Hepatocyte (in vitro differentiated cells): ENCODE data around the gene ITPK1. TPM values are rescaled to one million over a fixed set of nuclear protein-coding genes. Genes with fewer than 3 reads are reported as not detected.
"Not testable (repeated sequence)": the region's sequence is repeated elsewhere in the genome, so short reads cannot be mapped to it uniquely, and the experiment has no call there.

Source experiments
- DNase-seq: peaks from one replicate; pipeline ENCODE4 v3.0.0-alpha.2; 2016; ENCODE audit warnings: low spot score
- H2AFZ ChIP-seq: fragments of 200-600 bp; sonication (generic); 2 replicates; pipeline ENCODE4 v1.6.0; 2016; ENCODE audit warnings: antibody characterized with exemption, mild to moderate bottlenecking
- H3K27ac ChIP-seq: fragments of 200-600 bp; sonication (generic); 2 replicates; pipeline ENCODE4 v1.5.1; 2016; ENCODE audit warnings: mild to moderate bottlenecking
- H3K27me3 ChIP-seq: fragments of 200-600 bp; sonication (generic); 2 replicates; pipeline ENCODE4 v1.6.1; 2016
- H3K36me3 ChIP-seq: fragments of 200-600 bp; sonication (generic); replicated peaks from 2 replicates; pipeline ENCODE4 v1.5.1; 2016; ENCODE audit warnings: low read depth; ENCODE audit not compliant: insufficient read depth
- H3K4me1 ChIP-seq: fragments of 200-600 bp; sonication (generic); 2 replicates; pipeline ENCODE4 v1.5.1; 2016; ENCODE audit warnings: mild to moderate bottlenecking, moderate library complexity; ENCODE audit not compliant: insufficient read depth
- H3K4me2 ChIP-seq: fragments of 200-600 bp; sonication (generic); 2 replicates; pipeline ENCODE4 v1.6.0; 2016
- H3K4me3 ChIP-seq: fragments of 200-600 bp; sonication (generic); 2 replicates; pipeline ENCODE4 v1.5.1; 2016; ENCODE audit warnings: mild to moderate bottlenecking
- H3K79me2 ChIP-seq: fragments of 200-600 bp; sonication (generic); 2 replicates; pipeline ENCODE4 v1.6.0; 2017; ENCODE audit warnings: mild to moderate bottlenecking
- H3K9me2 ChIP-seq: fragments of 200-600 bp; sonication (generic); replicated peaks from 2 replicates; pipeline ENCODE4 v1.6.0; 2017; ENCODE audit warnings: mild to moderate bottlenecking; ENCODE audit not compliant: insufficient read depth
- H3K9me3 ChIP-seq: fragments of 200-600 bp; sonication (generic); 2 replicates; pipeline ENCODE4 v1.5.1; 2016; ENCODE audit warnings: low read depth, mild to moderate bottlenecking
- H4K20me1 ChIP-seq: fragments of 200-600 bp; sonication (generic); 2 replicates; pipeline ENCODE4 v1.6.0; 2016; ENCODE audit warnings: mild to moderate bottlenecking; ENCODE audit not compliant: insufficient read depth, poor library complexity, severe bottlenecking
- CTCF ChIP-seq: fragments of 200-600 bp; sonication (generic); IDR thresholded peaks from 2 replicates; pipeline ENCODE4 v1.5.1; 2016; ENCODE audit warnings: antibody characterized with exemption, mild to moderate bottlenecking; ENCODE audit not compliant: poor library complexity
- EZH2 ChIP-seq: fragments of 200-600 bp; sonication (generic); IDR thresholded peaks from 2 replicates; pipeline ENCODE4 v1.6.1; 2016; ENCODE audit warnings: antibody characterized with exemption, mild to moderate bottlenecking, borderline replicate concordance
- EZH2phosphoT487 ChIP-seq: fragments of 200-600 bp; sonication (generic); IDR thresholded peaks from one replicate; pipeline ENCODE4 v1.6.1; 2018; ENCODE audit warnings: antibody characterized with exemption, mild to moderate bottlenecking, low read depth, moderate library complexity; ENCODE audit not compliant: unreplicated experiment, severe bottlenecking
- WGBS: methylation state at CpG from one replicate; pipeline ENCODE4 v1.1.6; 2016; ENCODE audit warnings: low lambda C conversion rate; ENCODE audit errors: missing lambda C conversion rate; 5-methylcytosine and 5-hydroxymethylcytosine counted together
- polyA plus RNA-seq: library from polyadenylated mRNA; unstranded; fragments of >200 nt; fragmentation: Nextera tagmentation; extraction: Ambion mirVana; gene quantifications from 2 replicates; pipeline ENCODE4 v1.2.1, GENCODE V29; 2016
- total RNA-seq: library from RNA; depleted of rRNA; stranded (reverse); fragments of >200 nt; gene quantifications from 2 replicates; pipeline ENCODE4 v1.2.3, GENCODE V29; 2014

ITPK1 gene
- total and polyA plus RNA-seq, 2 experiments from 2014 or later = 49.8 to 66.7 TPM

- Histone ChIP-seq H3K4me1 (no peaks in the 10 kb centered on the region), H2AFZ (no peak overlapping the region), H4K20me1 (no peaks in the 10 kb centered on the region), H3K27ac (no peak overlapping the region), H3K36me3 (no peaks in the 10 kb centered on the region), H3K9me3 (no peaks in the 10 kb centered on the region), H3K9me2 (no peaks in the 10 kb centered on the region), H3K4me2 (no peak overlapping the region), H3K79me2 (no peaks in the 10 kb centered on the region), H3K27me3 (no peaks in the 10 kb centered on the region), H3K4me3 (no peak overlapping the region)
- no peak for DNase-seq
- TF ChIP-seq CTCF (no peak), EZH2 (no peak), EZH2phosphoT487 (no peak)
- 88% methylated on average over 8 of the region's 8 CpGs for WGBS
Observed at GRCh38 chr14:93136009-93136408, 20.3 kb upstream of the ITPK1 start.

- H2AFZ ChIP-seq = no peak overlapping the region
- H4K20me1 ChIP-seq = no peaks in the 10 kb centered on the region
- H3K4me1 ChIP-seq = no peaks in the 10 kb centered on the region
- H3K27ac ChIP-seq = no peak overlapping the region
- no peak for DNase-seq
- no peak overlapping the region for H3K4me2 ChIP-seq
- TF ChIP-seq EZH2phosphoT487 = no peak
- TF ChIP-seq EZH2 = no peak
- TF ChIP-seq CTCF = no peak
- H3K9me2 ChIP-seq = no peaks in the 10 kb centered on the region
- H3K4me3 ChIP-seq = no peak overlapping the region
- no peaks in the 10 kb centered on the region for H3K27me3 ChIP-seq
- H3K9me3 ChIP-seq = no peaks in the 10 kb centered on the region
- no peaks in the 10 kb centered on the region for H3K36me3 ChIP-seq
- H3K79me2 ChIP-seq = no peaks in the 10 kb centered on the region
- 93% methylated on average over 5 of the region's 5 CpGs for WGBS
Observed at GRCh38 chr14:93135399-93135798, 19.7 kb upstream of the ITPK1 start.

GRCh38 chr14:93133464-93133863 is 17.7 kb upstream of the ITPK1 start:
- no peaks in the 10 kb centered on the region for H3K79me2 ChIP-seq
- no peaks in the 10 kb centered on the region for H3K36me3 ChIP-seq
- H3K27me3 ChIP-seq = no peaks in the 10 kb centered on the region
- no peaks in the 10 kb centered on the region for H3K9me3 ChIP-seq
- TF ChIP-seq EZH2phosphoT487 (no peak), EZH2 (no peak), CTCF (no peak)
- H3K9me2 ChIP-seq = no peaks in the 10 kb centered on the region
- WGBS = 48% methylated on average over 8 of the region's 8 CpGs
- no peak overlapping the region for H3K4me3 ChIP-seq
- H4K20me1 ChIP-seq = no peaks in the 10 kb centered on the region
- no peak overlapping the region for H2AFZ ChIP-seq
- H3K27ac ChIP-seq = no peak overlapping the region
- H3K4me2 ChIP-seq = no peak overlapping the region
- DNase-seq = peak; percentile 62
- no peaks in the 10 kb centered on the region for H3K4me1 ChIP-seq

GRCh38 chr14:93132472-93133065 is 16.8 kb upstream of the ITPK1 start:
- H3K27ac ChIP-seq = no peak overlapping the region
- no peaks in the 10 kb centered on the region for H3K9me2 ChIP-seq
- no peak overlapping the region for H2AFZ ChIP-seq
- no peaks in the 10 kb centered on the region for H3K4me1 ChIP-seq
- 71% methylated on average over 8 of the region's 8 CpGs for WGBS
- peak; percentile 51 for DNase-seq
- H4K20me1 ChIP-seq = no peaks in the 10 kb centered on the region
- no peak overlapping the region for H3K4me3 ChIP-seq
- no peaks in the 10 kb centered on the region for H3K9me3 ChIP-seq
- no peaks in the 10 kb centered on the region for H3K27me3 ChIP-seq
- no peaks in the 10 kb centered on the region for H3K79me2 ChIP-seq
- H3K36me3 ChIP-seq = no peaks in the 10 kb centered on the region
- no peak for TF ChIP-seq EZH2
- peak; percentile 46 for TF ChIP-seq CTCF
- H3K4me2 ChIP-seq = no peak overlapping the region

GRCh38 chr14:93131257-93131820 is 15.6 kb upstream of the ITPK1 start:
- H3K36me3 ChIP-seq, H2AFZ ChIP-seq, DNase-seq, H3K9me2 ChIP-seq, H3K4me2 ChIP-seq, H3K4me1 ChIP-seq, H3K9me3 ChIP-seq, H3K4me3 ChIP-seq, H4K20me1 ChIP-seq, H3K27me3 ChIP-seq, H3K79me2 ChIP-seq, H3K27ac ChIP-seq: not testable (repeated sequence)
- WGBS = 92% methylated on average over 5 of the region's 5 CpGs
